Measurements from ENCODE around the gene CACNG8.

CACNG8 gene

DNA sequence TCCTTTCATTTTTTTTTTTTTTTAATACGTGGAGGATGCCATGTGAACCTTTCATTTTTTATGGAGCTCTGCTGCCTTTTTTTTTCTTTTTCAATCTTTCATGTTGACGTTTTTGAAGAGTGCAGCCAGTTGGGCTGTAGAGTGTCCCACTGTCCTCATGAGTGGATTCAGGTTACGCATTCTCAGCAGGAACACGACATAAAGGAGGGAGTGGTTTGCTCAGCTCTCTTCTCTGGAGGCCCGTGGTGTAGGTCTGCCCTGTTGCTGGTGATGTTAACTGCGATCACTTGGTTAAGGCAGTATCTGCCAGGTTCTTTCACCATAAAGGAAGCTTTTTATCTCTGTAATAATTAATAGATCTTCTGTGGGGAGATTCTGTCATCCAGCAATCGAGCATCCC is 26.7 kb upstream of the CACNG8 start (continued):
- TF ChIP-seq TCF4 (CRISPR knock-in tag; IDR thresholded peaks at IDR 0.05; ENCODE audit: borderline replicate concordance): no peak
- no peak for TF ChIP-seq ARNTL (CRISPR knock-in tag; IDR thresholded peaks at IDR 0.05; ENCODE audit: borderline replicate concordance, low read depth)
- TF ChIP-seq SNAI2 (CRISPR knock-in tag; IDR thresholded peaks at IDR 0.05): no peak
- no peak for TF ChIP-seq ISL1 (CRISPR knock-in tag; IDR thresholded peaks at IDR 0.05)
- no peak for TF ChIP-seq TSHZ2 (CRISPR knock-in tag; IDR thresholded peaks at IDR 0.05)
- TF ChIP-seq CSDC2 (CRISPR knock-in tag; IDR thresholded peaks at IDR 0.05): no peak
- no peak for TF ChIP-seq ZFP3 (CRISPR knock-in tag; IDR thresholded peaks at IDR 0.05)

DNA sequence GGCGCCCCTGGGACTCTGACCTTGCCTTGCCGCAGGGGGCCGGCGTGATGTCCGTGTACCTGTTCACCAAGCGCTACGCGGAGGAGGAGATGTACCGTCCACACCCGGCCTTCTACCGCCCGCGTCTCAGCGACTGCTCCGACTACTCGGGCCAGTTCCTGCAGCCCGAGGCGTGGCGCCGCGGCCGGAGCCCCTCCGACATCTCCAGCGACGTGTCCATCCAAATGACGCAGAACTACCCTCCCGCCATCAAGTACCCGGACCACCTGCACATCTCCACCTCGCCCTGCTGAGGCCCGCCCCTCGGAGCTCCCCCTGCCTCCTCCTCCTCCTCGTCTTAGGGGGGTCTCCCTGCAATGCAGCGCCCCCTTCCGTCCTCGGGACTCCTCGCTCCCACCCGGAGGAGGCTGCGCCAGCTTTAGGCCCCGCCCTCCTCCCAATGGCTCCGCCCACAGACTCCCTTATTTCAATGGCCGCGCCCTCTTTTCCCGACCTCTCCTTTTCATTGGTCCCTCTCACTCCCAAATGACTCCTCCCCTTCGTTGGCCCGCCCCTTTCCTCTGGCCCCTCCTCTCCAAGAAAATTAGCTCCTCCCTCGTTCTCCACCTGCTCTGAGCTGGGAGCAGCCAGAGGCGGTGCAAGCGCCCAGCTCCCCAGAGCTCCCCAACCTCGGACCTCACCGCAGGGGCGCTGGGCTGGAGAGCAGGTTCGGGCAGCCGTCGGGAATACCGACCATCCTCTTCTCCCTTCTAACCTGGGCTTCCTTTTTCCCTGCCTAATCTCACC is 20.5 kb upstream of the CACNG8 start:
- no peak for TF ChIP-seq ZNF565 (CRISPR knock-in tag; conservative IDR thresholded peaks at IDR 0.05; ENCODE audit: low read depth)
- no peak for TF ChIP-seq CSDC2 (CRISPR knock-in tag; IDR thresholded peaks at IDR 0.05)
- TF ChIP-seq TOX (CRISPR knock-in tag; IDR thresholded peaks at IDR 0.05; ENCODE audit: borderline replicate concordance): no peak
- TF ChIP-seq SNAI2 (CRISPR knock-in tag; IDR thresholded peaks at IDR 0.05): no peak
- TF ChIP-seq ZFP3 (CRISPR knock-in tag; IDR thresholded peaks at IDR 0.05): no peak
- no peak for TF ChIP-seq GLIS3 (CRISPR knock-in tag; IDR thresholded peaks at IDR 0.05)
- no peak for TF ChIP-seq RARB (CRISPR knock-in tag; IDR thresholded peaks at IDR 0.05)
- TF ChIP-seq ZC3H10 (CRISPR knock-in tag; IDR thresholded peaks at IDR 0.05): no peak
- TF ChIP-seq ZFP30 (CRISPR knock-in tag; IDR thresholded peaks at IDR 0.05): no peak
- no peak for TF ChIP-seq ZNF8 (CRISPR knock-in tag; IDR thresholded peaks at IDR 0.05)
- no peak for TF ChIP-seq ESRRG (CRISPR knock-in tag; IDR thresholded peaks at IDR 0.05)
- ATAC-seq: no peak

DNA sequence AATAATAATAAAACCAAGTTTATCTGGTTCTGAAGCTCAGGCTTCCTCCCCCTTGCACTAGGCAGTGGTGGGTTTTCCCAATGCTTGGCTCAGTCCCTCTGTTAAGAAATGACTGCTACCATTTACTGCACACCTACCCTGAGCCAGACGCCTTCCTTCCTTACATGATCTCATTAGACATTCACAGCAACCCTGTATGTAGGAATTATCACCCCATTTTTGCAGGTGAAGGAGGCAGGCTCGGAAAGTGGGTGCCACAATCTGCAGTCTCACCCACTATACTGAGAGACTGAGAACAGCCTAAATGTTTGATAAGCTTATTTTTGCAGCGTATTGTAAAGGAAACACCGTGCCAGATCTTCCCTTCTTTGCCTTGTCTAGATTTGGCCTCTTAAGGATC is 18.3 kb upstream of the CACNG8 start:
- no peak for ATAC-seq

More for the DNA sequence above, 18.3 kb upstream of the CACNG8 start:
- TF ChIP-seq ZNF70 (CRISPR knock-in tag; IDR thresholded peaks at IDR 0.05): no peak
- no peak for TF ChIP-seq PPARA (CRISPR knock-in tag; IDR thresholded peaks at IDR 0.05; ENCODE audit: borderline replicate concordance)
- no peak for TF ChIP-seq BACH2 (CRISPR knock-in tag; IDR thresholded peaks at IDR 0.05; ENCODE audit: borderline replicate concordance)
- no peak for TF ChIP-seq SNAI2 (CRISPR knock-in tag; IDR thresholded peaks at IDR 0.05)
- no peak for TF ChIP-seq ZFP30 (CRISPR knock-in tag; IDR thresholded peaks at IDR 0.05)
- no peak for TF ChIP-seq RARB (CRISPR knock-in tag; IDR thresholded peaks at IDR 0.05)
- no peak for TF ChIP-seq ARNTL (CRISPR knock-in tag; IDR thresholded peaks at IDR 0.05; ENCODE audit: borderline replicate concordance, low read depth)
- TF ChIP-seq TSHZ2 (CRISPR knock-in tag; IDR thresholded peaks at IDR 0.05): no peak
- no peak for TF ChIP-seq CSRNP3 (CRISPR knock-in tag; IDR thresholded peaks at IDR 0.05)
- TF ChIP-seq CREB5 (CRISPR knock-in tag; IDR thresholded peaks at IDR 0.05; ENCODE audit: low read depth): no peak
- TF ChIP-seq ESRRG (CRISPR knock-in tag; IDR thresholded peaks at IDR 0.05): no peak

All from SK-N-SH treated with all-trans-retinoic acid at 6 μM for 48 hours (cell line).